HG03565 (cell line): Measurements from ENCODE around the gene KCTD20.
"Not testable (repeated sequence)": the region's sequence is repeated elsewhere in the genome, so short reads cannot be mapped to it uniquely, and the experiment has no call there.

Experiments
- ATAC-seq: cut with Tn5 transposase; IDR thresholded peaks from one replicate; pipeline ENCODE4 v1.9.1; 2021; ENCODE audit warnings: mild to moderate bottlenecking, moderate library complexity; ENCODE audit not compliant: unreplicated experiment

The KCTD20 gene

GRCh38 chr6:36443471-36444428 lies 950 bp downstream of the KCTD20 start:
- no peak for ATAC-seq

GRCh38 chr6:36444470-36444869 lies 1.7 kb downstream of the KCTD20 start:
- no peak for ATAC-seq

GRCh38 chr6:36445621-36446020 lies 2.8 kb downstream of the KCTD20 start:
- no peak for ATAC-seq

- ATAC-seq: not testable (repeated sequence)
These were observed 6.4 kb downstream of the KCTD20 start for GRCh38 chr6:36449173-36449572.

GRCh38 chr6:36452897-36453296 lies 10.1 kb downstream of the KCTD20 start:
- ATAC-seq: not testable (repeated sequence)

GRCh38 chr6:36455486-36456027 lies 12.8 kb downstream of the KCTD20 start:
- no peak for ATAC-seq

GRCh38 chr6:36459501-36459900 lies 16.7 kb downstream of the KCTD20 start:
- no peak for ATAC-seq

GRCh38 chr6:36460916-36461315 lies 18.1 kb downstream of the KCTD20 start:
- ATAC-seq: no peak

GRCh38 chr6:36461646-36462045 lies 18.8 kb downstream of the KCTD20 start:
- no peak for ATAC-seq

- no peak for ATAC-seq
These were observed 20.9 kb downstream of the KCTD20 start for GRCh38 chr6:36463676-36464075.

GRCh38 chr6:36464233-36464632 lies 21.4 kb downstream of the KCTD20 start:
- ATAC-seq: no peak

GRCh38 chr6:36467625-36468024 lies 24.8 kb downstream of the KCTD20 start:
- no peak for ATAC-seq

- no peak for ATAC-seq
These were observed 26.4 kb downstream of the KCTD20 start for GRCh38 chr6:36469148-36469661.

- no peak for ATAC-seq
These were observed 27.1 kb downstream of the KCTD20 start for GRCh38 chr6:36469946-36470345.

GRCh38 chr6:36478051-36478526 lies 35.3 kb downstream of the KCTD20 start:
- ATAC-seq: no peak

GRCh38 chr6:36479256-36479655 lies 36.5 kb downstream of the KCTD20 start:
- no peak for ATAC-seq

GRCh38 chr6:36483326-36483725 lies 40.5 kb downstream of the KCTD20 start:
- not testable (repeated sequence) for ATAC-seq

- no peak for ATAC-seq
These were observed 41.9 kb downstream of the KCTD20 start for GRCh38 chr6:36484736-36485135.

- no peak for ATAC-seq
These were observed 44.9 kb downstream of the KCTD20 start for GRCh38 chr6:36487698-36488097.

GRCh38 chr6:36488221-36488620 lies 45.4 kb downstream of the KCTD20 start:
- ATAC-seq: no peak

- no peak for ATAC-seq
These were observed 46.6 kb downstream of the KCTD20 start for GRCh38 chr6:36489426-36489825.
